ENCODE results near the gene FOXP1.

Gene FOXP1

GRCh38 chr3:71294919-71295318 is 288.6 kb downstream of the FOXP1 start:
- DNase-seq = no peak

- no peak for DNase-seq
Measured at GRCh38 chr3:71290301-71290700, 293.2 kb downstream of the FOXP1 start.

- DNase-seq = no peak
Measured at GRCh38 chr3:71288269-71288930, 295.1 kb downstream of the FOXP1 start.

DNA sequence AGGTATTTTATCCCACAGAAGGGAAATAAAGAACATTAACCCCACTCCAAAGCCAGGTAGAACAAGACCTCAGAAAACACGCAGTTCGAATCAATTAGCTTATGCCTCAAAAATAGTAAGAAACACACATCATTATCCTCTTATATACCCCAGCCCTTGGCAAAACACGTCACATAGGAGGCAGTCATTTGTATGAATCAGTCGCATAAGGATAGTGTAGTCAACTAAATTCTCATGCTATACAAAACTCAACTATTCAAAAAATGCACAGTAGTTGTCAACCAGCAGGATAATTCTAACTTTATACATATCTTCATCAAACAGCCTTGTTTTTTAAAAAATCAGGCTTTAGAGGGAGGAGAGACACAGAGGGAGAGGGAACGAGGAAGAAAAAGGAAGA is 298.4 kb downstream of the FOXP1 start:
- no peak for DNase-seq

- DNase-seq = no peak
Measured at GRCh38 chr3:71282976-71283375, 300.6 kb downstream of the FOXP1 start.

- no peak for DNase-seq
Measured at GRCh38 chr3:71281280-71281679, 302.2 kb downstream of the FOXP1 start.

GRCh38 chr3:71277341-71277740 is 306.2 kb downstream of the FOXP1 start:
- no peak for DNase-seq

DNA sequence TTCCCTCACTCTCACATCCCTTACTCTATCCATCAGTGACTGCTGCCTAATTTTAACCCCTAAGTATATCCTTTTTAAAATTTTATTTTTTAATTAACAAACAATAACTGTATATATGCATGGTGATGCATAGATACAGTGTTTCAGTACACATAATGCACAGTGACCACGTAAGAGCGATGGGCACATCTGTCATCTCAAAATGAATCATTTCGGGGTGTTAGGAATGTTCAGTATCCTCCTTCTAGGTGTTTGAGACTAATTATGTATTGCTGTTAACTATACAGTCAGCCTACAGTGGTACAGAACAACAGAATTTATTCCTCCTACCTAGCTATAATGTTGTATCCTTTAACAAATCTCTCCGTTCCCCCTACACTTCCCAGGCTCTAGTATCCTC is 307.0 kb downstream of the FOXP1 start:
- no peak for DNase-seq

DNA sequence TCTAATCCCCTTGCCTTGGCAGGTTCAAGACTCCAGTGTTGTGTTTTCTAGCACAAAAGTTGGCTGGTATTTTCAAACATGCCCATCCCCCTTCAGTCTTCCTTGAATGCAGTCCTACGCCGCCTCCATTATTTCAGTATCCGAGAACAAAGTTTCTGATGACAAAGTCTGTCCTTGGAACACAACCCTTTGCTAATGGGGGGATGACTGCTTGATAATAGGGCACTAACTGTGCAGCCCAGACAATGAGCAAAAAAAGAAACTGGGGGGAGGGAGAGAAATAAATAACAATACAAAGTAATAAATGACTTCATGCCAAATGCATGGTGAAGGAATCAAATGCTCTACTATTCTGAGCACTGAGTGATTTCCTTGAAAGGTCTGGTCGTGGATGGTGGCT is 310.1 kb downstream of the FOXP1 start:
- no peak for DNase-seq

DNA sequence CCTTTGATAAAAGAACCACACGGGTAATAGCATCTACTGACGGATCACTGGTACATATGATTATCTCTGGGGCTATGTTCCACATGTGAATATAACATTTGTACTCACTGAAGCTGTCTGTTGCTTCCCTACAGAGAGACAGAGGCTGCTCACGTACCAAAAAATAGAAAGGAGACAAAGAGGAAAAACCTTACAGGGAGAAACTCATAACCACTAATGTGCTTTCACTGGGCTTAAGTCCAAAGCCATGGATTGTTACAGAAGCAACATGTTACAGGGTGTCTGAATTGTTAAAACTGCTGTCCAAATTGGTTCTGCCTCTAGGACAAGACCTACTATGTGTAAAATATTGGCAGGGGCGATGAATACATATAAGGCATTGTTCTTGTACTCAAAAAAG is 311.9 kb downstream of the FOXP1 start:
- DNase-seq = no peak

DNA sequence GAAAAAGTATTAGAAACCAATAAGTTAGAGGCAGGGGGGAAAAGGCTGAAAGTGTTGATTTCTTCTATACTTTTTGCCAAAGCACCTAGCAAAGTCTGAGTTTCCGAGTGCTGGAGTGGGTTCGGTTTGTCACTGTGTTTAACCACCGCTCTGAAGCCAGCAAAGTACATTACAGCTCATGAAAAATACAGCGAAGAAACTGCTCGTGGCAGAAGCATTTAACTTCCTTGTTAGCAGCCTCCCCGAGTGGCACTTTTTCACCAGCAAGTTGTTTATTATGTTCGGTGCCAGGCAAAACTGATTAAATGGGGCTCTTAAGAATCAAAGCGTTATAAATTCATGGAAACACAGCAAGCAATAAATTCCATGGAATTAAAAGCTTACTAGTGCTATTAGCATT is 313.6 kb downstream of the FOXP1 start:
- DNase-seq = no peak

DNA sequence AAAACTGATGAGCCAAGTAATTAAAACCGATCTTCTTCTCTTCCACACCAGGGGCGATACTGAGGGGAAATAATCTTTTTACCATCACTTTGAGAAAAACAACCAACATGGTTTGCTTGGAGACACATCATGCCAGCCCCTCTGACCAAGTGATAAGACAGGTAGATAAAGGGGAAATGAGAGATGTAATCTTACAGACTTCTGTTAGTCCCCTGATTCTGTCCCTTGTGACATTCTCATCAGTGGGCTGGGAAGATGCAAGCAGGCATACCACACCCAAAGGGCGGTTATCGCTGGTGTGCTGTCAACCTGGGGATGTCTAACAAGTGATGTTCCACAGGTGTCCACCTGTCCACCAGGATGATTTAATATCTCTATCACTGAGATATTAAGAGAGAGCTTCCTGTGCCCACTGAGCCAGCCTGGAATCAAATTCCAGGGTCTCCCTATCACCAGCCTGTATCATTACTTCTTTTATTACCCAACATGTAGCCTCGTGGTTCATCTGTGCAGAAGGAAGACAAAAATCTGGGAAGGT is 315.0 kb downstream of the FOXP1 start:
- no peak for DNase-seq

DNA sequence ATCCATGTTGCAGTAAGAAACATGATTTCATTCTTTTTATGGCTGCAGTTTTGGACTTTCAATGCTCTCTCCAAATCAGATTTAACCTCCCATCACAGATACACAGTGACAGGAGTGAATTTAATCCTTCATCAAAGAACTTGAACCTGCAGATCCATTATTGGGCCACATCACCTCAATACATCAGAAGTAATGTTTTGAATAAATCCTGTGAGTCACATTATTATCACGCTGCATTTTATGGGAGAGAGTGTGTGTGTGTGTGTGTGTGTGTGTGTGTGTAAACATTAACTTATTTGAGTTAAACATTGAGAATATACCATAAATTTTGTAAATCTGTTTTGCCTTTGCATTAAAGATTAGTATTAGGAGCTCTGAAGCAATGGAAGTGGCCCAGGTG is 316.7 kb downstream of the FOXP1 start:
- no peak for DNase-seq

- DNase-seq = no peak
Measured at GRCh38 chr3:71265365-71265915, 318.1 kb downstream of the FOXP1 start.

GRCh38 chr3:71264840-71265239 is 318.7 kb downstream of the FOXP1 start:
- no peak for DNase-seq

GRCh38 chr3:71262364-71263265 is 320.9 kb downstream of the FOXP1 start:
- DNase-seq = no peak

DNA sequence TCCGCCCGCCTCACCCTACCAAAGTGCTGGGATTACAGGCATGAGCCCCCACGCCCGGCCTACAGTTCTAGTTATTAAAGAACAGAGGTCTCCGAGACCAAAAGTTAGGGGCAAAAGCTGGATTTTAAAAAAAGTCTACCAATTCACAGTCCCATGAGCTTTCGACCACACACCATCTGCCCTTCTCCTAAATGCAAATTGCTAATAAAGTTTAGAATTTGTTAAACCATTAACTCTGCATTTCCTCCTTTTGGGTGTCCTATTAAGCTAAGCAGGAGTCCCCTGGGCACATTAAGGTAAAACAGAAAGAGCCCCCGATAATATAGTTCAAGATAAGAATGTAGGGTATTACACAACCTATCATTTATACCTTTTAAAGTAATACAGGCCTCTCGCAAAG is 322.7 kb downstream of the FOXP1 start:
- no peak for DNase-seq

GRCh38 chr3:71258526-71258925 is 325.0 kb downstream of the FOXP1 start:
- DNase-seq = no peak

DNA sequence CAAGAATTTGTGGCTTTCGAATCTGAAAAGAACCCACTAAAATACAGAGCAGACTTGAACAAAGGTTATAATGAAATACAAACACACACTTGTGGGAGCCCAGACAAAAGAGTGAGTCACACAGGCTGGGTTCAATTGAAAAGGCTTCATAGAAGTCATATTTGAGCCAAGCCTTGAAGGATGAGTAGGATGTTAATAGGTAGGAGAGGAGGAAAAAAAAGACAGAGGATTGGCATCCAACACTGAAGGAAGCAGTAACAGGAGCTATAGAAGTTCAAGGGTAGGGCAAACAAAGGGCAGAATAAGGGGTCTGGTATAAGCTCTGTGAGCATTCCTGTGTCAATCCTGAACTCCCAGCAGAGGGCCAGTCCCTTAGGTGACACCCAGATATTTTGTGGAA is 325.4 kb downstream of the FOXP1 start:
- DNase-seq = no peak

DNA sequence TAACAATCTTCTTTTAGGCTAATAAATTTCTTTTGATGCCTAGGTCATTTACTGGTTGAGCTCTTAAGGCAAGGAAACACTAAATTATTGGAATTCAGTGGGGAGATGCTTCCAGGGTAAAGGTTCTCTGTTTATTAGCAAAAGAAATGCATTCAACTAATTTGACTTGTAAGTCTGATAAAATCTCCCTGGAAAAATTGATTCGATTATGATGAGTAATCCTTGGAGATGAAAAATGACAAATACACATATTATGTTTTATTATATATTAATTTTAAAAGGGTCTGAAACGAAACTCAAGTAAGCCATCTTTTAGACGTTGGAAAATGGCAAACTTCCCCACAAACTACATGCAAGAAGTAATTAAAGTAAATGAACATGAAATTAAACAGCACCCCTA is 328.0 kb downstream of the FOXP1 start:
- DNase-seq = no peak

GRCh38 chr3:71254281-71255057 is 329.1 kb downstream of the FOXP1 start:
- no peak for DNase-seq

- no peak for DNase-seq
Measured at GRCh38 chr3:71253169-71253568, 330.4 kb downstream of the FOXP1 start.

GRCh38 chr3:71252466-71252865 is 331.1 kb downstream of the FOXP1 start:
- no peak for DNase-seq

Data from CD4-positive, alpha-beta T cell treated with Interleukin-1 beta for 1 hour (primary cell).